Mammary epithelial cell (primary cell): ENCODE data around the gene LAG3.

Experiments
- CTCF ChIP-seq, 2 donors: IDR thresholded peaks in 1 of 2; conservative IDR thresholded peaks in 1 of 2; 2 replicates each; pipeline ENCODE4 v1.5.1; 2011 to 2012; ENCODE audit warnings: inconsistent platforms in 2 of 2, low read length in 2 of 2, mild to moderate bottlenecking in 2 of 2, control low read depth in 1 of 2, low read depth in 1 of 2; ENCODE audit not compliant: insufficient read depth in 1 of 2; ENCODE audit errors: extremely low read depth in 1 of 2
- EZH2 ChIP-seq: IDR thresholded peaks from 2 replicates; pipeline ENCODE4 v1.6.1; 2012; ENCODE audit warnings: low read length, inconsistent platforms, borderline replicate concordance

GRCh38 chr12:6792522-6793201, 20.3 kb downstream of the LAG3 start:
- TF ChIP-seq CTCF (conservative IDR thresholded peaks at IDR 0.05 in 1 of 2, IDR thresholded peaks at IDR 0.05 in 1 of 2; ENCODE audit: extremely low read depth in 1 of 2, insufficient read depth in 1 of 2, low read depth in 1 of 2, low read length in 2 of 2): no peak
- TF ChIP-seq EZH2: no peak
